GM12865 (cell line): ENCODE data around the gene LTBP1.

Experiments used
- DNase-seq: peaks from one replicate; pipeline ENCODE4 v3.0.0; 2010; ENCODE audit warnings: low read depth
- H3K4me3 ChIP-seq: 2 replicates; pipeline ENCODE4 v1.5.1; 2011; ENCODE audit warnings: mild to moderate bottlenecking, low read depth, low read length, control low read depth
- CTCF ChIP-seq: IDR thresholded peaks from 2 replicates; pipeline ENCODE4 v1.5.1; 2011; ENCODE audit warnings: low read length, control low read depth, low read depth, inconsistent platforms; ENCODE audit not compliant: insufficient read depth; ENCODE audit errors: missing control alignments

Gene LTBP1

GRCh38 chr2:33425161-33425560, 478.4 kb downstream of the LTBP1 start:
- no peak for DNase-seq
- H3K4me3 ChIP-seq: no peak overlapping the region
- TF ChIP-seq CTCF: no peak

DNA sequence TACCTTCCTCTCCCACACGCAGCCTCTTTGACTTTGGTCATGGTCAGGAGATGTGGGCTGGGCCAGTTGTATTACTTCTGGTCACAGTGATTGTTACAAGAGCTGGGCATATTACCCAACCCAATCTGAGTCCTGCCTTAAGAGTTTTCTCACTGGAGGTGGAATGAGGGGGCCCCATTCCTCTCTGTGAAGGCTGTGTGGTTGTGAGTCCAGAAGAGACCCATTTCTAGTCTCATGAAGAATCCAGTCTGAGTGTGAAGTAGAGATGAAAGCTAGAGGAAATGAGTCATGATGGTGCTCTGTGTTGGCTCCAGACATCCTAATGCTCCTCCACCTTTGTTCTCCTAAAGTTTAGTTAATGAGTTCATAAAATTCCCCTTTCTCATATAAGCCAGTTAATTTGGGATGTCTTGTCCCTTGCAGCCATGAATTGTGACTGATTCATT, 478.9 kb downstream of the LTBP1 start:
- no peak for DNase-seq
- no peak for TF ChIP-seq CTCF
- no peak overlapping the region for H3K4me3 ChIP-seq

GRCh38 chr2:33426666-33427231, 480.0 kb downstream of the LTBP1 start:
- no peak for TF ChIP-seq CTCF
- no peak for DNase-seq
- H3K4me3 ChIP-seq: no peak overlapping the region

- H3K4me3 ChIP-seq: no peak overlapping the region
- TF ChIP-seq CTCF: no peak
- no peak for DNase-seq
Measured at GRCh38 chr2:33430077-33430476, 483.3 kb downstream of the LTBP1 start.

DNA sequence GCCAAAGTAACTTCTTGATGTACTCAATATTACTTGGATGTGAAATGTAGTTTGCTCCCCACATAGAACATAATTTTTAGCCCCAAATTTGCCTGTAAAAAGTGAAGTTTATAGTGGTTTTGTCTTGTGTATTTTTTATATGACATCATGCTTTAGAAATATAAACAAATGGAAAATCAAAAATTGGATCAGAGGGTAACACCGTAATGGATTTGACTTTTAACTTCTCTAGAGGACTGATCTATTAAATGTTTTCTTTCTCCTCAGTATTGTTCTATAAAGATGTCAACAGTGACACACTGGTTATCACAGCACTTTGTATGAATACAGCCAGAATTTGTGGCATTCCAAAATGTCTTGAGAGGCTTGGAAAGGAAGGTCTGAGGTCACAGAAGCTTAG, 484.1 kb downstream of the LTBP1 start:
- H3K4me3 ChIP-seq: no peak overlapping the region
- DNase-seq: no peak
- no peak for TF ChIP-seq CTCF

DNA sequence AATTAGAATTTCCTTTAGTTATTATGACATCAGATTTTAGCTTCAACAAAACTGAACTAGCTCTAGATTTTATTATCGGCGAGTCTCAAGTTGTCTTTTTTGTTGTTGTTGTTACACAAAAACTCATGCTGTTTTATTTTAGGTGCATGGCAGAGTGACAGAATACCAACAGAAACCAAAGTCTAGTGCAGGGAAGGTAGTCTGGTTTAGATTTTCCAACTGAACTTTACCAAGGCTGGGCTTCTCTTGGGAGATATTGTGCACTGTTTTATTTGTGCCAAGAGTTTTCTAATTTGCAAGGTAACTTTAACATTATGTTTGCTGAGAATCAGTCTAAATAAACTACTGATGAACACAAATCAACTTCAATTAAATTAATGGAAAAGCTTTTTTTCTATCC, 486.1 kb downstream of the LTBP1 start:
- no peak for TF ChIP-seq CTCF
- no peak for DNase-seq
- no peak overlapping the region for H3K4me3 ChIP-seq
